Adrenal gland (tissue), 5 donors: ENCODE measurements around the gene TUBA4B.

Experiments
- POLR2A ChIP-seq, 2 donors: fragments of 450-650 bp; IDR thresholded peaks; one replicate each; pipeline ENCODE4 v1.6.1; 2017; ENCODE audit warnings: antibody characterized with exemption in 2 of 2, mild to moderate bottlenecking in 2 of 2, moderate library complexity in 1 of 2
- TF ChIP-seq, protein P1 (sequence below), 6 experiments: fragments of 450-650 bp in 4 of 6; fragments of 200-600 bp in 2 of 6; sonication (generic) in 1 of 6; IDR thresholded peaks; 1 replicate in 5 of 6; 2 replicates in 1 of 6; pipeline versions ENCODE4 v1.5.1 to v1.8.0; 2016 to 2021; ENCODE audit warnings: antibody characterized with exemption in 6 of 6, mild to moderate bottlenecking in 2 of 6, moderate library complexity in 1 of 6
- donor health status: DM: no; HTN: no; CAD: no.

DNA sequence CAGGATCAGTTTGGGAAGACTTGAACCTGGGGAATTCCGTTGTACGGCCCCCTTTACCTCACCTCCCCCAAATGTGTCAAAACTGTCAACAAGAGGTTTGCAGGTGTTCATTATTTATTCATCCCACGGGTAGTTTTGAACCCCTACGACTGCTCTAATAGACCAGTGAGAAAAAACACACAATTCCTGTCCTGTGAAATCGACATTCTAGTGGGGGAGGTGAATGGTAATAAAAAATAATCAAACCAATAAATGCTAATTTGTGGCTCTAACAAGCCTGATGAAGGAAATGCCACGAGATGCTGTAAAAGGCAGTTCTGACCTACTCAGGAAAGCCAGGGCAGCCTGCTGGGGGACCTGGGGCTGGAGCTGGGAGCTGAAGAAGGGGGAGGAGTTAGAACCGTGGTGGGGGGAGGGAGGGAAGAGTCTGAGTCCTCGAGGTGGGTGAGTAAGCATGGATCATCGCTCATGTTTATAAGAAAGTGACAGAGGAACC is 25.7 kb downstream of the TUBA4B start:
- TF ChIP-seq, protein P1, sequence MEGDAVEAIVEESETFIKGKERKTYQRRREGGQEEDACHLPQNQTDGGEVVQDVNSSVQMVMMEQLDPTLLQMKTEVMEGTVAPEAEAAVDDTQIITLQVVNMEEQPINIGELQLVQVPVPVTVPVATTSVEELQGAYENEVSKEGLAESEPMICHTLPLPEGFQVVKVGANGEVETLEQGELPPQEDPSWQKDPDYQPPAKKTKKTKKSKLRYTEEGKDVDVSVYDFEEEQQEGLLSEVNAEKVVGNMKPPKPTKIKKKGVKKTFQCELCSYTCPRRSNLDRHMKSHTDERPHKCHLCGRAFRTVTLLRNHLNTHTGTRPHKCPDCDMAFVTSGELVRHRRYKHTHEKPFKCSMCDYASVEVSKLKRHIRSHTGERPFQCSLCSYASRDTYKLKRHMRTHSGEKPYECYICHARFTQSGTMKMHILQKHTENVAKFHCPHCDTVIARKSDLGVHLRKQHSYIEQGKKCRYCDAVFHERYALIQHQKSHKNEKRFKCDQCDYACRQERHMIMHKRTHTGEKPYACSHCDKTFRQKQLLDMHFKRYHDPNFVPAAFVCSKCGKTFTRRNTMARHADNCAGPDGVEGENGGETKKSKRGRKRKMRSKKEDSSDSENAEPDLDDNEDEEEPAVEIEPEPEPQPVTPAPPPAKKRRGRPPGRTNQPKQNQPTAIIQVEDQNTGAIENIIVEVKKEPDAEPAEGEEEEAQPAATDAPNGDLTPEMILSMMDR (IDR thresholded peaks at IDR 0.05), result peak in 1 of 6 experiments; percentile 19
- TF ChIP-seq POLR2A (IDR thresholded peaks at IDR 0.05), result no peak
